Measurements from ENCODE around the gene CFAP58.

The CFAP58 gene

DNA sequence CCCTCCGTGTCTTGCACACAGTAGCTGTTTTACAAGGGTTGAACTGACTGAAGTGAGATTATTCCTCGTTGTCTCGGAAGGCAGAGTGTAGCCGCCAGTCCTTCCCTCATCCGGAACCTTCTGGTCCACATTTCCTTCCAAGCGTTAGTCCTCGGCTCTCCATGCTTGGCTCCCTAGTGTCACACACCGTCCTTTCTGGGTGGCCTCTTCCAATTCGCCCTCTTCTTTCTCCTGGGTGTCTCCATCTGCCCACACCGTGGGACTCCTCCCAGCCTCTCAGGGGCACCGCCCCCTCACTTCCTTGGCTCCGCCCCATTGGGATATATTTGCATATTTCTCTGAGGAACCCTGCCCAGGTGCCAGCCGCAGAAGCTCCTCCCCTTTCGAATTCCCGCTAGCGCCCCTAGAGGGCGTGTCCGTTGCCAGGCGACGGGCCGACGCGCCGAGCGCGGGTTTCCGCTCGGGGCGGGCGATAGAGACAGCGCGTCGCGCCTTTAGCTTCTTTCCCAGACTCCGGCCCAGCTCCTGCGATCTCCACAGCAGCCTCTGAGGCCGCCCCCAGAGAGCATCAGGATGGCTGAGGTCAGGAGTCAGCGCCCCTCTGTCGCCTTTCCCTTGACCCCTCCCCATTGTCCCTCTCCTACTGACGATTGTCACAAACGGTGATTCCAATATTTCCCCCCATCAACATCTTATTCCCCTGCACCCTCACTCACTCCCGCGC lies at the start of gene CFAP58:
Gene CFAP58, plus strand, starts transcription at position 509 of the 724 bp plus-strand sequence. Its CDS starts 65 bp downstream, at position 574.
- DNase-seq, result peak in 1 of 2 experiments; percentile 28

DNA sequence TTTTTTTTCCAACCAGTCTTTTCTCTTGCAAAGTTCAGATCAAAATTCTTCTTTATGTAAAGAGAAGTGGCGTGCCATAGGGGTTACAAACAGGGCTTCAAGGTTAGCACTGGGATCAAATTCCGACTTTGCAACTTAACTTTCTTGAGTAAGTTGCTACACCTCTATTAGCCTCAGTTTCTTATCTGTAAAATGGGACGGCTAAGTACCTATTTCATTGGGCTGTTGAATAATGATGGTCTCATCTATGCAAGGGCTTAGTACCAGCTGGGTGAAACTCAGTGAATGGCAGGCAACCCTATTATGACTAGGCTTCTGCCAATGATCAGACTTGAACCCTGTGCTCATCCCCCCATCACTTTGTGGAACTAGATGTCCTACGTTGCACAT lies 49.3 kb upstream of the CFAP58 start:
- DNase-seq, result no peak

GRCh38 chr10:104304927-104305326 lies 48.7 kb upstream of the CFAP58 start:
- DNase-seq, result no peak

- DNase-seq, result no peak
Measured at GRCh38 chr10:104306897-104307296, 46.7 kb upstream of the CFAP58 start.

GRCh38 chr10:104307576-104308438 lies 45.8 kb upstream of the CFAP58 start:
- no peak for DNase-seq

- no peak for DNase-seq
Measured at GRCh38 chr10:104308439-104308903, 45.2 kb upstream of the CFAP58 start.

GRCh38 chr10:104309980-104310978 lies 43.4 kb upstream of the CFAP58 start:
- no peak for DNase-seq

DNA sequence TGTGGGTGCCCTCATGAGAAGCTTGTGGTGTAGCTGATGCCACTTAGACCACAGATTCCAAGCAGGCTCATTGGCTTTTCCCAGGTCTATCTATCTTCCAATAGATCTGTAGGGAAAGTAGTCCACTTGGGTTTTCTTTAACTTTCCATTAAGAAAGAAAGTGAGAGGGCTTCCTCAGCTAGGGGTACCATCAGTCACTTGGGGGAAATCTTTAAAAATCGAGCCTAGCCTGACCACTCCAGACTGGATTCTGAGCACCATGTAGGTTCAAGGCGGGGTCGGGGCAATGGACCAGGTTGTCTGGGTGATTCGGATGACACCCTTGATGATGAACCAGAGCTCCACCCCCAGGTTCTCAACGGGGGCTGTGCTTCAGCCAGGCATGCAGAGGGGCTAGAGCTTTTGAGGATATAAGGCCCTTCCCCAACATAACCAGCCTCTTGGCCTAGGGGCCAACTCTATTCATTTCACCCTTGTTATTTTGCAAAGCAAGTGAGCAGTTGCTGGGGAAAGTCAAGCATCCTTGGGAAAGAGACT lies 42.4 kb upstream of the CFAP58 start:
- DNase-seq, result no peak

DNA sequence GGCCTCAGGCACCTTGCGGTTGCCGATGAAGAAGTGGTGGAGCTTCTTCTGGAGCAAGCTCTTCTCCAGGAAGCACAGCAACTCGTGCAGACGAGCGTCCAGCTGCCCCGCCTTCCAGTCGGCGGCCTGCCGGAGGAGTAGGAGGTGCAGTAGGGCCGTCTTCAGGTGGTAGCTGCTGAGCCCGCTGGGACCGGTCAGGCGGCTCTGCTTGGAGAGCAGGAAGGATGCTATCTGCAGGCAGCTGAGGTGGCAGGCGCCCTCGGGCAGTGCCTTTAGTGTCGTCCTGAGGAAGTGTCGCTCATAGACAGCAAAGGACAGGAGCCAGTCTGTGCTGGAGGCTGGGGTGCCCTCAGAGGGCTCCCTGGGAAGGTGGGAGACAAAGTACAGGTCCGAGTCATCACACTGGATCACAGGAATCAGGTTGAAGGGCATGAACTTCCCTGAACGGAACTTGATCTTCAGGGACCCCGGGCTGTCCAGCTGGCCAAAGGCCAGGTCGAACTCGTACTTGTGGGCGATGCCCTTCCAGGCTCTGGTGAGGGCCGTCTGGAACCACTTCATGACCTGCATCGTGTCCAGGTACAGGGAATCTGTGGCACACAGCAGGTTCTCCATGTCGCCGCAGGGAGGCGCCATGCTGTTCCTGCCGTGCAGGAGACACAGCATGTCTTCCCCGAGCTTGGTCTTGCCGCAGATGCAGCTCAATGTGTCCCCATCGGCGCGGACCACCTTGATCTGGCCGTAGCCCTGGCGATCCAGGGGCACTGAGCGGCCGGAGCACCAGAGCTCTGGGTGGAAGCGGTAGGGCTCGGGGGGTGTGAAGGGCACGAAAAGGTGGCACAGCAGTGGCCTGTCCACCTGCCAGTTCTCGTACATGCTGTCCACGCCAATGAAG lies 38.8 kb upstream of the CFAP58 start:
- DNase-seq, result no peak

DNA sequence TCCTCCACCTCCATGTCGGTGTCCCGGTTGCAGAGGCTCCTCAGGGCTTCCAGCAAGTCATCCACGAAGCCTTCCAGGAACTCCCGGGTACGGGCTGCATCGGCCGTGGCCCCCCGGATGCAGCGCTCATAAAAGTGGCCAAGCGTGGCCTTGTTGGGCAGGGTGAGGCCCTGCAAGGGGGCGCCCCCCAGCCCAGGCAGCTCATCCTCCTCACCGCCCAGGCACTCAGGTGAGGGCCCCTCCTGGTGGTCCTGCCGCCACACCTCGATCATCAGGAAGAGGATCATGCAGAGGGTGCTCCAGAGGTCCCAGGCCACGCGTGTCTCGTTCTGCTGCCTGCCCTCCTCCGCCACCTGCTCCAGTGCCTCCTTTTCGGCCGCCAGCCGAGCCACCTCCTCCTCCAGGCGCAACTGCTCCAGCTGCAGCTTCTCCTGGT lies 38.1 kb upstream of the CFAP58 start:
- DNase-seq, result no peak

GRCh38 chr10:104316321-104317099 lies 37.1 kb upstream of the CFAP58 start:
- no peak for DNase-seq

DNA sequence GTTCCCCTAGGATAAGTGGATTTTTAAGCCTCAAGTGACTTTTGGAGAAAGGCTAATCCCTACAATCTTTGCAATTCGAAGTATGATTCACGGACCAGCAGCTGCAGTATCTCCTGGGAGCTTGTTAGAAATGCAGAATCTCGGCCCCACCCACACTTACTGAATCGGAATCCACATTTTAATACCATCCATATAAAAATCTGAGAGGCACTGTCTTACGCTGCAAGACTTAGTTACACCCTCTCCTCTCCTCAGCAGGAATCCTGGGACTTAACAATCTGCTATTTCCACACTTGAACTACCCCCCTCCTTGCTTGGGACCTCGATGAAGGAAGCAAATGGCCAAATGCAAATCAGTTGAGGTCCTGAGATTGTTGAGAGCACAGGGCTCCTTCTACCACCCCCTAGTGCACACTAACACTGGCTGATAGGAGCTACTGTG lies 36.3 kb upstream of the CFAP58 start:
- no peak for DNase-seq

- DNase-seq, result no peak
Measured at GRCh38 chr10:104317726-104318299, 35.8 kb upstream of the CFAP58 start.

DNA sequence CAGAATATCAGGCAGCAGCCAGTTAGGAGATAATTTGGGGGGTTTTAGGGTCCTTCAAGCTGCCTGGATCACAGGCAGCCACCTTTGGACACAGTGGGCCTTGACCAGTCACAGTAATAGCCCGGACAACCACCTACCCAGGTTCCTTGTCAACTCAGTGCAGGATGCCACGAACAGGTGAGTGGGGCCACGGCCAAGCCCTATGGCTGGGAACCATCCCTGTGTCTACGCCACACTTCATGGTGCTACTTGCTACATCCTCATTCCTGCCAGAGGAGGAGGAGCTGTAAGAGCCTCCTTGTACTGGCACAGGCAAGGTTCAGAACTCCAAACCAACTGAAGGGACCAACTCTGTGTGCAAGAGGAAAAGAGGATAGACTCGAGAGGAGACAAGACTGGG lies 35.3 kb upstream of the CFAP58 start:
- DNase-seq, result no peak

- DNase-seq, result no peak
Measured at GRCh38 chr10:104318810-104319741, 34.6 kb upstream of the CFAP58 start.

GRCh38 chr10:104321226-104321625 lies 32.4 kb upstream of the CFAP58 start:
- DNase-seq, result no peak

DNA sequence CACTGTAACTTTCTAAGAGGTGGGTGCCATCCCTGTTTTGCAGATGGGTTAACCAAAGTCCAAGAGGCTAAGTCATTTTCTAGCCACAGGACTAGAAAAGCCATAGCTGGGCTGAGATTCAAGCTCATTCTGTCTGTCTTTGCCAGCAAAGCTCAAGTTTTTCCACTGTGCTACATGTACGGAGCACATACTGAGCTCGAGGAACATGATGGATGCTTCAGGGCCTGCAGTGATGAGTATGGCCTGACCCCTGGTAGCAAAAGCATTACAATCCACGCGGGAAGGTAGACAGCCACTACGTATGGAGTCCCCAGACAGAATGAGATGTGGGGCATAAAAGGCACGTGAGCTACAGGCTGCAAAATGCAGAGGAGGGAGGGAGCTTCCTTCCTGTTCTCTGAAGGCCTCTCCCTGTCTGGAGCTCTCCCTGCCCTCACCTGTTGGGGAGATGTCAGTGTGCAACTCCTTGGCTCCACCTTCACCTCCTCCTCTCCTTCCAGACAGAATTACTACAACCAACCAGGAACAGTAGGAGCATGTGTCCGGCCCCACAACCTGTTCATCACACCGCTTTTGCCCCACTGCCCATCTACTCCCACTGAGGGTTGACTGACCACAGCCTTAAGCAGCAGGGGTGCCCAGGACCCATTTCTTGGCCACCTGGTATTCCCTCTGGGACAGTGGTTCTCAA lies 31.8 kb upstream of the CFAP58 start:
- no peak for DNase-seq

DNA sequence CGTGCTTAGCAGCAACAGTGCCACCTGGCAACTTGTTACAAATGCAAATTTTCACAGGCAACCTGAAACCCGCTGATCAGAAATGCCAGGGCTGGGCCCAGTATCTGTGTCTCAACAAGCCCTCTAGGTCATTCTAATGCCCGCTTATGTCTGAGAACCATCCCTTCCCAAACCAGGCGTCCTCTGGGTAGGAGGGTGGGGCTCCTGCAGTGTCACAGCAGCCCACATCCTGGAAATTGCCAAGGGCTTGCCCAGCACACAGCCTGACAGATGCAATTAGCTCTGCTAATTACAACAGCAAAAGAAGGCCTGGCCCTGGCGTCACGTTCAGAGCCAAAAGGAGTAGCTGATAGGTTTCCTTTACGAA lies 31.2 kb upstream of the CFAP58 start:
- no peak for DNase-seq
